GM23338 (cell line): ENCODE data around the gene KDM4C. TPM values are rescaled to one million over a fixed set of nuclear protein-coding genes. Genes with fewer than 3 reads are reported as not detected.
A peak's percentile ranks its signal among the peaks of the same experiment; 100 is the strongest.

ENCODE experiments used
- ATAC-seq: fragments of 200-7000 bp; cut with Tn5 transposase; 3 replicates; pipeline ENCODE4 v1.9.1; 2020
- DNase-seq: peaks from one replicate; pipeline ENCODE4 v3.0.0-alpha.2; 2015; ENCODE audit warnings: low spot score
- H2AFZ ChIP-seq: fragments of 200-600 bp; sonication (generic); 2 replicates; pipeline ENCODE4 v1.8.0; 2016; ENCODE audit warnings: antibody characterized with exemption, mild to moderate bottlenecking, moderate library complexity
- H3F3A ChIP-seq: fragments of 200-600 bp; sonication (generic); replicated peaks from 2 replicates; pipeline ENCODE4 v1.8.0; 2017; ENCODE audit warnings: antibody characterized with exemption, mixed run types, low read depth
- H3K27ac ChIP-seq: fragments of 200-600 bp; sonication (generic); 2 replicates; pipeline ENCODE4 v1.6.1; 2016; ENCODE audit warnings: low read depth
- H3K27me3 ChIP-seq: fragments of 200-600 bp; sonication (generic); 2 replicates; pipeline ENCODE4 v1.8.0; 2016; ENCODE audit warnings: mild to moderate bottlenecking, mixed run types, moderate library complexity; ENCODE audit not compliant: insufficient read depth
- H3K36me3 ChIP-seq: fragments of 200-600 bp; sonication (generic); 2 replicates; pipeline ENCODE4 v1.8.0; 2016; ENCODE audit warnings: mild to moderate bottlenecking; ENCODE audit not compliant: insufficient read depth
- H3K4me1 ChIP-seq: fragments of 200-600 bp; sonication (generic); 2 replicates; pipeline ENCODE4 v1.8.0; 2016; ENCODE audit warnings: mild to moderate bottlenecking, moderate library complexity; ENCODE audit not compliant: insufficient read depth
- H3K4me2 ChIP-seq: fragments of 200-600 bp; sonication (generic); 2 replicates; pipeline ENCODE4 v1.7.1; 2017; ENCODE audit warnings: mixed run types
- H3K4me3 ChIP-seq: fragments of 200-600 bp; sonication (generic); 2 replicates; pipeline ENCODE4 v1.6.1; 2016; ENCODE audit warnings: mixed run types
- H3K79me2 ChIP-seq: fragments of 200-600 bp; sonication (generic); replicated peaks from 2 replicates; pipeline ENCODE4 v1.8.0; 2017; ENCODE audit warnings: mild to moderate bottlenecking; ENCODE audit not compliant: insufficient read depth
- H3K9me2 ChIP-seq: fragments of 200-600 bp; sonication (generic); 2 replicates; pipeline ENCODE4 v1.8.0; 2017; ENCODE audit not compliant: insufficient read depth
- H4K20me1 ChIP-seq: fragments of 200-600 bp; sonication (generic); replicated peaks from 2 replicates; pipeline ENCODE4 v1.8.0; 2017; ENCODE audit warnings: mild to moderate bottlenecking; ENCODE audit not compliant: insufficient read depth
- H3K27ac Mint-ChIP-seq: 2 replicates; pipeline ENCODE4 v1.8.0; 2020; ENCODE audit warnings: inconsistent platforms, mild to moderate bottlenecking, moderate library complexity, mixed read lengths
- H3K27me3 Mint-ChIP-seq: 3 replicates; pipeline ENCODE4 v1.8.0; 2022; ENCODE audit warnings: low read depth, mild to moderate bottlenecking, moderate library complexity, mixed read lengths, inconsistent platforms; ENCODE audit not compliant: insufficient read depth, poor library complexity
- H3K36me3 Mint-ChIP-seq: 3 replicates; pipeline ENCODE4 v1.8.0; 2021; ENCODE audit warnings: low read depth, mild to moderate bottlenecking, inconsistent platforms, moderate library complexity, mixed read lengths
- H3K4me1 Mint-ChIP-seq: 3 replicates; pipeline ENCODE4 v1.8.0; 2020; ENCODE audit warnings: mild to moderate bottlenecking, inconsistent platforms, mixed read lengths
- H3K4me3 Mint-ChIP-seq: 3 replicates; pipeline ENCODE4 v1.8.0; 2021; ENCODE audit warnings: moderate library complexity, mild to moderate bottlenecking, inconsistent platforms, mixed read lengths
- H3K9me3 Mint-ChIP-seq: 3 replicates; pipeline ENCODE4 v1.8.0; 2020; ENCODE audit warnings: moderate library complexity, mild to moderate bottlenecking, inconsistent platforms, mixed read lengths
- CTCF ChIP-seq, 2 experiments: fragments of 200-600 bp in 1 of 2; sonication (generic) in 1 of 2; conservative IDR thresholded peaks; 2 replicates each; pipeline versions ENCODE4 v1.5.1 to v1.6.1; 2016 to 2017; ENCODE audit warnings: antibody characterized with exemption in 2 of 2, low read depth in 2 of 2, mild to moderate bottlenecking in 2 of 2, moderate library complexity in 1 of 2
- EZH2phosphoT487 ChIP-seq: fragments of 200-600 bp; sonication (generic); IDR thresholded peaks from one replicate; pipeline ENCODE4 v1.8.1; 2018; ENCODE audit warnings: antibody characterized with exemption; ENCODE audit not compliant: unreplicated experiment
- NANOG ChIP-seq: IDR thresholded peaks from 2 replicates; pipeline ENCODE4 v1.6.1; 2016; ENCODE audit warnings: antibody characterized with exemption, borderline replicate concordance
- POLR2AphosphoS5 ChIP-seq: IDR thresholded peaks from 2 replicates; pipeline ENCODE4 v1.6.1; 2016; ENCODE audit warnings: antibody characterized with exemption, low read depth
- REST ChIP-seq: IDR thresholded peaks from one replicate; pipeline ENCODE4 v1.6.1; 2018; ENCODE audit warnings: antibody characterized with exemption; ENCODE audit not compliant: unreplicated experiment
- ZNF462 ChIP-seq: fragments of 250-450 bp; sonication (Bioruptor Pico); IDR thresholded peaks from 2 replicates; pipeline ENCODE4 v1.5.0; 2020; ENCODE audit warnings: mild to moderate bottlenecking, moderate library complexity
- polyA plus RNA-seq: library from polyadenylated mRNA; unstranded; fragments of >200 nt; fragmentation: Nextera tagmentation; extraction: Ambion mirVana; gene quantifications from 2 replicates; pipeline ENCODE4 v1.2.1, GENCODE V29; 2016
- total RNA-seq: library from RNA; depleted of rRNA; stranded (reverse); fragments of >200 nt; shearing (Covaris generic); gene quantifications from 2 replicates; pipeline ENCODE4 v1.2.3, GENCODE V29; 2014

KDM4C gene
- total and polyA plus RNA-seq, 2 experiments from 2014 or later, result 12.0 to 43.8 TPM

DNA sequence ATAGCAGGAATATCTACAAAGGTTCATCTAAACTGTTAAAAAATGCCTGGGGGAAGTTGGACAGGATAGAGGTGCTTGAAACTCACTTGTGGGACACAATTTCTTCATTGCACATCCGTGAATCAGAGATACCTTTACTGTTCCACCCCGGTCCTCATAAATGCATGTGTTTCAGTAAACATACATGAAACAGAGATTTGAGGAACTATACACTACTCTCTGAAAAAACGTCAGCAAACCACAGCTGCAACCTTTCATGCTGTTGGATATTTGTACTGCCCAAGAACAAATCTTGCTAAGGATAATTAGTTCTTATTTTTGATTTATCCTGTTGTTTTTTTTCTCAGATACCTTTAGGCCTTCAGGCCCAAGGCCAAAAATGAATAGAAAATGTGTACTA, 337.3 kb downstream of the KDM4C start (continued):
- no peak for TF ChIP-seq REST

DNA sequence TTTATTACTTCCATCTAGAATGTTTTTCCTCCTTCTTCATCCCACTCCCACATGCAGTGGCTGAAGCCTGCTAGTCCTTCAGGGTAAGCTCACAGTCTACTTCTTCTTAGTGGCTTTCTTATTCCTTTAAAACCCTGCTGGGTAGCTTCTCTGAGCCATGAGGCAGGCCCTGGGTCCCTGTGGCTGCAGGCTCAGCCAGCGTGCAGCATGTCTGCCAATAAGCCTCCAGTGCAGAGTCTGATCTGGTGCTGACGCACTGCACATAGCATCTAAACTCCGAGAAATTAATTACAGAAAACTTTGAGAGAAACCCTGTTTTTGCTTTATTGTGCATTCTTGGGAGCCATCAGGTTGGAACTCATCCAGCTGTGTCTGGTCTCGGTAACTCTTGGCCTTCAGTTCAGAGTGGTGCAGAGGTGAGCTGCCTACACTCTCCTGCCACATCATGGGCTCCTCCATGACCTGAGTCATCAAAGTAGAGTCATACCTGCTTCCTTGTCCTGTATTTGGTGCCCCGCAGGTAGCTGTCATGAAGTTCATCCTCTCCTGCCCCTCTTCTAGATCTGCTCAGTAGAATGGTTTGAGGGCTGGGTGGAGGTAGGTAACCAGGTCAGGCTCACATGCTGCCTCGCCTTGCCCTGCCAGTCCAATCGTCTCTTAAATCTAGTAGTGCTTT, 339.4 kb downstream of the KDM4C start:
- Histone ChIP-seq H3K36me3 (no peaks in the 10 kb centered on the region), H3K4me1 (no peaks in the 10 kb centered on the region), H3F3A (no peaks in the 10 kb centered on the region), H3K27ac (no peak overlapping the region), H3K27me3 (no peaks in the 10 kb centered on the region), H3K79me2 (no peaks in the 10 kb centered on the region), H3K9me2 (no peaks in the 10 kb centered on the region), H2AFZ (no peak overlapping the region), H3K4me2 (no peak overlapping the region), H4K20me1 (no peaks in the 10 kb centered on the region), H3K4me3 (no peak overlapping the region)
- Mint-ChIP-seq H3K36me3 (peaks cover 19% of the 10 kb centered on the region), H3K27ac (0 out of 2 replicates have a peak overlapping the region, but pooled peaks have one; percentile 23), H3K4me3 (no peak overlapping the region), H3K9me3 (peaks cover 11% of the 10 kb centered on the region; the same call in 2 of the 3 replicates), H3K4me1 (peaks cover 3% of the 10 kb centered on the region; the same call in 2 of the 3 replicates), H3K27me3 (no peaks in the 10 kb centered on the region)
- DNase-seq (no peak), ATAC-seq (peak; percentile 32; the same call in 2 of the 3 replicates)
- TF ChIP-seq ZNF462 (CRISPR knock-in tag) (no peak), CTCF (conservative IDR thresholded peaks at IDR 0.05; ENCODE audit: low read depth in 2 of 2) (no peak), POLR2AphosphoS5 (no peak), REST (no peak), EZH2phosphoT487 (no peak), NANOG (no peak)
